Right cardiac atrium (tissue), 5 donors: ENCODE data around the gene MCC. TPM values are rescaled to one million over a fixed set of nuclear protein-coding genes. Genes with fewer than 3 reads are reported as not detected.

Experiments
- ATAC-seq, 2 donors: fragments of 200-7000 bp; cut with Tn5 transposase; one replicate each; pipeline versions ENCODE4 v1.8.0 to v1.9.1; 2020; ENCODE audit warnings: moderate library complexity in 2 of 2, mild to moderate bottlenecking in 1 of 2
- DNase-seq, 3 donors: peaks; one replicate each; pipeline ENCODE4 v3.0.0-alpha.2; 2020
- H3K27ac ChIP-seq: one replicate; pipeline ENCODE4 v1.5.1; 2013; ENCODE audit warnings: mild to moderate bottlenecking, low read length, control low read depth, moderate library complexity
- H3K27me3 ChIP-seq: one replicate; pipeline ENCODE4 v1.6.1; 2013; ENCODE audit not compliant: control insufficient read depth, insufficient read depth
- H3K4me1 ChIP-seq: one replicate; pipeline ENCODE4 v1.6.1; 2013; ENCODE audit warnings: low read length; ENCODE audit not compliant: control insufficient read depth, insufficient read depth
- H3K4me3 ChIP-seq: one replicate; pipeline ENCODE4 v1.5.1; 2013; ENCODE audit warnings: low read length, control low read depth
- H3K9me3 ChIP-seq: one replicate; pipeline ENCODE4 v1.6.1; 2013; ENCODE audit warnings: low read length; ENCODE audit not compliant: control insufficient read depth
- WGBS: extraction: QIAGEN DNeasy Blood & Tissue Kit; methylation state at CpG from one replicate; pipeline ENCODE4 v1.1.7; 2013; 5-methylcytosine and 5-hydroxymethylcytosine counted together
- intact Hi-C, 4 donors: fragments of 100-400 bp; cut with DNase I; formaldehyde crosslinking; loops; one replicate each; pipeline versions ENCODE4 v1.11.0 to v1.14.0; 2022 to 2023
- polyA plus RNA-seq: library from polyadenylated mRNA; stranded (reverse); fragments of 200-250 nt; gene quantifications from one replicate; pipeline ENCODE4 v1.2.3, GENCODE V29; 2013
- total RNA-seq, 4 donors: library from RNA; stranded (reverse); fragmentation: NEBNext Ultra II Directional; extraction: Animal tissue kit (Norgen Biotek cat#: 25700); gene quantifications; one replicate each; pipeline ENCODE4 v1.2.1, GENCODE V29; 2021
- donor health status: healthy with polysubstance abuse.
- donor health status: DM: no; HTN: yes; CAD: no.
- donor health status: DM: no; HTN: no; CAD: no.
- donor health status: DM: no; HTN: yes; CAD: no; lungs with severe emphysema.
- donor health status: DM: yes; HTN: yes; CAD: no.

Gene MCC
- total and polyA plus RNA-seq, 5 donors, result 6.9 to 33.6 (median 27.0) TPM

DNA sequence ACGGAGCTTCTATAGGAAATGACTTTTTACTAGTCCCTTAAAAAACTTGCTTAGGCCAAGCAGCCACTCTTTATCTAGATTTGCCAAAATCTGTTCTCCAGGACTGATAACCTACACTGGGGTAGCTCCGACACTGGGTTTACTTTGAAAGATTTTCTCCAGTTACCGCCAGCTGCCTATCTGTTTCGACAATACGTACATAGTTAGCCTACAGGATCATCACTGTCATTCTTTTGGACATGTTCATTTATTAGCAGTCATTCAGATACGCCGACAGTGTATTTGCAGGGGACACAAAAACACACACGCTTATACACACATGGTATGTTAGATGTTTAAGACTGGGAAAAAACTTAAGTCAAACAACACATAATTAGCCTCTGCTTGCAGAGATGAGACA is 286.0 kb downstream of the MCC start:
- 65% methylated on average over 8 of the region's 8 CpGs for WGBS
- Histone ChIP-seq H3K9me3 (no peaks in the 10 kb centered on the region), H3K4me3 (peak overlapping the region; percentile 31), H3K27ac (peak overlapping the region; percentile 36), H3K4me1 (peaks cover 23% of the 10 kb centered on the region), H3K27me3 (no peaks in the 10 kb centered on the region)
- no peak for DNase-seq
- ATAC-seq, result no peak
- intact Hi-C loops, result loop anchor here in 3 of 4 donors (5.0 to 10.0 kb wide), 3 partner anchors 90 to 207 kb away; no protein-coding TSS in a partner anchor

GRCh38 chr5:113201715-113202114 is 286.5 kb downstream of the MCC start:
- intact Hi-C loops, result loop anchor here in 3 of 4 donors (5.0 to 10.0 kb wide), 3 partner anchors 91 to 207 kb away; no protein-coding TSS in a partner anchor

GRCh38 chr5:113199122-113199905 is 288.9 kb downstream of the MCC start:
- Histone ChIP-seq H3K4me1 (peaks cover 17% of the 10 kb centered on the region), H3K27me3 (no peaks in the 10 kb centered on the region), H3K4me3 (no peak overlapping the region), H3K9me3 (no peaks in the 10 kb centered on the region), H3K27ac (no peak overlapping the region)
- 79% methylated on average over 5 of the region's 5 CpGs for WGBS
- ATAC-seq, result no peak
- intact Hi-C loops, result no loop called here
- DNase-seq, result no peak

More at GRCh38 chr5:113201715-113202114, 286.5 kb downstream of the MCC start:
- peak overlapping the region; percentile 51 for H3K27ac ChIP-seq
- no peak overlapping the region for H3K4me3 ChIP-seq
- no peak for ATAC-seq
- H3K4me1 ChIP-seq, result peaks cover 23% of the 10 kb centered on the region
- no peak for DNase-seq
- H3K9me3 ChIP-seq, result no peaks in the 10 kb centered on the region
- no peaks in the 10 kb centered on the region for H3K27me3 ChIP-seq
- WGBS, result 36% methylated on average over 5 of the region's 5 CpGs

GRCh38 chr5:113197456-113198200 is 290.6 kb downstream of the MCC start:
- intact Hi-C loops, result no loop called here
- H3K9me3 ChIP-seq, result no peaks in the 10 kb centered on the region
- no peak overlapping the region for H3K27ac ChIP-seq
- peak in 1 of 3 donors; percentile 45 for DNase-seq
- H3K27me3 ChIP-seq, result no peaks in the 10 kb centered on the region
- no peak overlapping the region for H3K4me3 ChIP-seq
- ATAC-seq, result no peak
- H3K4me1 ChIP-seq, result peaks cover 14% of the 10 kb centered on the region
- WGBS, result 77% methylated on average over 7 of the region's 7 CpGs

- Histone ChIP-seq H3K4me3 (no peak overlapping the region), H3K9me3 (no peaks in the 10 kb centered on the region), H3K27ac (no peak overlapping the region), H3K27me3 (no peaks in the 10 kb centered on the region), H3K4me1 (peaks cover 12% of the 10 kb centered on the region)
- intact Hi-C loops, result no loop called here
- ATAC-seq (no peak), DNase-seq (no peak)
- WGBS, result 86% methylated on average over 4 of the region's 4 CpGs
These were observed 292.5 kb downstream of the MCC start for GRCh38 chr5:113195771-113196170.

- intact Hi-C loops, result no loop called here
- no peak for ATAC-seq
- H3K27me3 ChIP-seq, result no peaks in the 10 kb centered on the region
- H3K4me3 ChIP-seq, result no peak overlapping the region
- WGBS, result 97% methylated on average over 3 of the region's 3 CpGs
- H3K27ac ChIP-seq, result no peak overlapping the region
- peaks cover 12% of the 10 kb centered on the region for H3K4me1 ChIP-seq
- DNase-seq, result no peak
- no peaks in the 10 kb centered on the region for H3K9me3 ChIP-seq
These were observed 293.0 kb downstream of the MCC start for GRCh38 chr5:113195251-113195650.

- intact Hi-C loops, result no loop called here
- H3K27me3 ChIP-seq, result no peaks in the 10 kb centered on the region
- no peak overlapping the region for H3K27ac ChIP-seq
- ATAC-seq (no peak), DNase-seq (no peak)
- peaks cover 14% of the 10 kb centered on the region for H3K4me1 ChIP-seq
- H3K9me3 ChIP-seq, result no peaks in the 10 kb centered on the region
- 77% methylated on average over 5 of the region's 5 CpGs for WGBS
- no peak overlapping the region for H3K4me3 ChIP-seq
These were observed 293.7 kb downstream of the MCC start for GRCh38 chr5:113194591-113194990.

DNA sequence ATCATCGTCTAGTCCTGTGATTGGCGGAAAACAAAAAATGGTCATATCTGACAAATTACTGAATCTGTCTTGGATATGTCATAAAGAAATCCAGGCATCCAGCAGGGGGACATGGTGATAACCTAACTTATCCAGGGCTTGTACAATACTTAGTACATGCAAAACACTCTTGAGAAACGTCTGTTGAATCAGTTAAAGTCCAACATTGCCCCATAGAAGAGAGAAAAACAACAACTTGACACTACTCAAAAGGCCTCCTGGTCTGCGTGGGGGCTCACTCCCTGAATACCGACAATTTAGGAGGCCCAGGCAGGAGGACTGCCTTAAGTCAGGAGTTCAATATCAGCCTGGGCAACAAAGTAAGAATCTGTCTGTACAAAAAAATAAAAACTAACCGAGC is 294.1 kb downstream of the MCC start:
- peaks cover 11% of the 10 kb centered on the region for H3K4me1 ChIP-seq
- 87% methylated on average over 6 of the region's 6 CpGs for WGBS
- H3K27me3 ChIP-seq, result no peaks in the 10 kb centered on the region
- DNase-seq (no peak), ATAC-seq (no peak)
- H3K4me3 ChIP-seq, result no peak overlapping the region
- no peak overlapping the region for H3K27ac ChIP-seq
- H3K9me3 ChIP-seq, result no peaks in the 10 kb centered on the region
- intact Hi-C loops, result no loop called here

DNA sequence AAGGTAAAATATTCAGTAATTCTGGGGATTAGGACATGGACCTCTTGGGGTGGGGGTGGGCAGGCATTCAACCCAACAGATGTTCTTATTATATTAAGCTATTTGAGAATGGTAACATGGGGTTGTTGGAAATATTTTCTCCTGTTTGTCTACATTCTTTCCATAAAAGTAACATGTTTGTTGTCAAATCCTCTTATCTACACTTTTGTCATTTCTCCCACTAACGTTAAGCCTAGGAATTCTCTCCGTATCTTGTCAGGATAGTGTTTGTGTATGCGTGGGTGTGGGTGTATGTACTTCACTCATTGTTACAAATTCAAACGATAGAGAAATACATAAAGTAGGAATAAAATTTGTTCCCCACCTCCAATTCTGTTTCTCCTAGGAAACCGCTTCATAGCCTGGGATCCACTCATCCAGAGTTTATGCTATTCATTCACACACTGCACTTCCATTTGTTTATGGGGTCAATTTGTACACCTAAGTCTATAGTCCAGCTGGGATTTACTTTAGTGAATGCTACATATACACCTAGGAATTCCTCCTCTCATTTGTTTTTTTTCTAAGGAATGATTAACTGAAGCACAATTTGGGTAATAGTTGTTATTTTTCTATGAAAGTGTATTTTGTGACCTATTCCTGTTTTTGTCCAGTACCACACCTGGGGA is 294.8 kb downstream of the MCC start:
- no peak for DNase-seq
- Histone ChIP-seq H3K27ac (no peak overlapping the region), H3K27me3 (no peaks in the 10 kb centered on the region), H3K4me3 (no peak overlapping the region), H3K4me1 (peaks cover 14% of the 10 kb centered on the region), H3K9me3 (no peaks in the 10 kb centered on the region)
- WGBS, result 85% methylated on average over 5 of the region's 5 CpGs
- intact Hi-C loops, result no loop called here
- ATAC-seq, result no peak

GRCh38 chr5:113192541-113192940 is 295.7 kb downstream of the MCC start:
- WGBS, result 96% methylated on average over 2 of the region's 2 CpGs
- peaks cover 7% of the 10 kb centered on the region for H3K4me1 ChIP-seq
- no peaks in the 10 kb centered on the region for H3K9me3 ChIP-seq
- H3K27me3 ChIP-seq, result no peaks in the 10 kb centered on the region
- ATAC-seq (no peak), DNase-seq (no peak)
- no peak overlapping the region for H3K27ac ChIP-seq
- no peak overlapping the region for H3K4me3 ChIP-seq
- intact Hi-C loops, result no loop called here

DNA sequence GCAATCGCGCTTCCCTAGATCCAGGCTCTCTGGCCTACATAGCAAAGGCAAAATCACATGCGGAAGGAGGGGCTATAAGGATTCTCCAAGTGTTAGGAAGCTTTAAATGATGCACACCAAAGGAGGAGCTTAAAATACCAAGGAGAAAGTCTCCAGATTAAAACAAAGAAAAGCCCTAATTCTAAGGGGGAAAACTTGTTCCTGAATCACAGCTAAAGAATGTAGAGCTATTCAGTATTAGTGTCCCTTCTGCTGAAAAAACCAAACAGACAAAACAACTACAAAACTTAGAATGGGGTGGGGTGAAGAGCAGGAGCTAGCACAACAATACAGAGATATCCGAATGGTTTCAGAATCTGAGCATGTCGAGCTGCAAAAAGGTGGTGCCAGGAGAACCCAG is 297.9 kb downstream of the MCC start:
- Histone ChIP-seq H3K9me3 (no peaks in the 10 kb centered on the region), H3K4me3 (no peak overlapping the region), H3K27me3 (no peaks in the 10 kb centered on the region), H3K4me1 (peaks cover 12% of the 10 kb centered on the region), H3K27ac (no peak overlapping the region)
- intact Hi-C loops, result no loop called here
- DNase-seq (no peak), ATAC-seq (no peak)
- WGBS, result 87% methylated on average over 5 of the region's 5 CpGs
